GM23338 (cell line): ENCODE measurements around the gene FCHSD2.

ENCODE experiments used
- CREB1 ChIP-seq: fragments of 250-450 bp; sonication (Bioruptor Pico); IDR thresholded peaks from 2 replicates; pipeline ENCODE4 v1.5.0; 2020; ENCODE audit warnings: low read depth, mild to moderate bottlenecking, moderate library complexity
- CTCF ChIP-seq, 2 experiments: fragments of 200-600 bp in 1 of 2; sonication (generic) in 1 of 2; conservative IDR thresholded peaks; 2 replicates each; pipeline versions ENCODE4 v1.5.1 to v1.6.1; 2016 to 2017; ENCODE audit warnings: antibody characterized with exemption in 2 of 2, low read depth in 2 of 2, mild to moderate bottlenecking in 2 of 2, moderate library complexity in 1 of 2
- ETS1 ChIP-seq: IDR thresholded peaks from 2 replicates; pipeline ENCODE4 v1.6.1; 2016; ENCODE audit warnings: antibody characterized with exemption
- EZH2 ChIP-seq: fragments of 200-600 bp; sonication (generic); IDR thresholded peaks from one replicate; pipeline ENCODE4 v1.8.0; 2017; ENCODE audit warnings: antibody characterized with exemption, mild to moderate bottlenecking, low read depth; ENCODE audit not compliant: unreplicated experiment
- EZH2phosphoT487 ChIP-seq: fragments of 200-600 bp; sonication (generic); IDR thresholded peaks from one replicate; pipeline ENCODE4 v1.8.1; 2018; ENCODE audit warnings: antibody characterized with exemption; ENCODE audit not compliant: unreplicated experiment
- POLR2AphosphoS5 ChIP-seq: IDR thresholded peaks from 2 replicates; pipeline ENCODE4 v1.6.1; 2016; ENCODE audit warnings: antibody characterized with exemption, low read depth
- REST ChIP-seq: IDR thresholded peaks from one replicate; pipeline ENCODE4 v1.6.1; 2018; ENCODE audit warnings: antibody characterized with exemption; ENCODE audit not compliant: unreplicated experiment

GRCh38 chr11:72929256-72929655 lies 212.9 kb downstream of the FCHSD2 start:
- TF ChIP-seq CTCF (conservative IDR thresholded peaks at IDR 0.05; ENCODE audit: low read depth in 2 of 2) = no peak
- no peak for TF ChIP-seq EZH2
- TF ChIP-seq ETS1 = no peak
- TF ChIP-seq POLR2AphosphoS5 = no peak
- no peak for TF ChIP-seq EZH2phosphoT487
- no peak for TF ChIP-seq REST
- no peak for TF ChIP-seq CREB1 (CRISPR knock-in tag)
